ENCODE results near the gene KREMEN1. TPM values are rescaled to one million over a fixed set of nuclear protein-coding genes. Genes with fewer than 3 reads are reported as not detected.

Gene KREMEN1
- total RNA-seq, 1 experiment from 2014 or later: 2.7 TPM

DNA sequence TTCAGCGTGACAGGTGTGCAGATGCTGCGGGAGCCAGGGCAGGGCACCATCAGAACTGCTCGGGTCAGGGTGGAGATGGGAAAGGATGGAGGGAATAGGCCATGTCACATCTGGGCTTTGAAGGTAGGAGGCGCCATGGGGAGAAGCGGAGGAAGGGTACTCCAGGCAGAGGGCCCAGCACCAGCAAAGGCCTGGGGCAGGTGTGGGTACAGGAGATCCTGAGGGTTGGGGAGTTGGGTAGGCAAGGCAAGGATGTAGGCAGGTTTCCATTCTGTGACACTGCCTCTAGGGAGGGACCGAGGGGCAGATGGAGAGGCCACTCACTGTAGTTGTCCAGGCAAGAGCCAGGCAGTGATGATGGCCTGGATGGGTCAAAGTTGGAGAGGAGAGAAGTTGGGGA lies 141.4 kb downstream of the KREMEN1 start:
- no TSS peak for BruUV-seq (replicated peaks)
- POLR2A ChIA-PET (ENCODE audit: unreplicated experiment): no interaction called here
- H3K79me2 ChIP-seq (ENCODE audit: low read length): no peaks in the 10 kb centered on the region
- DNase-seq (no peak), ATAC-seq (no peak)
- H3K4me1 ChIP-seq (ENCODE audit: insufficient read depth, low read length): no peaks in the 10 kb centered on the region
- no peak overlapping the region for H2AFZ ChIP-seq (ENCODE audit: low read length)
- no peaks in the 10 kb centered on the region for H4K20me1 ChIP-seq (ENCODE audit: low read length)
- H3K36me3 ChIP-seq (ENCODE audit: low read depth, low read length): no peaks in the 10 kb centered on the region
- no peaks in the 10 kb centered on the region for H3K9me2 ChIP-seq (replicated peaks; ENCODE audit: low read length)
- CTCF ChIA-PET: no interaction called here
- H3K9me3 ChIP-seq (ENCODE audit: low read length): no peaks in the 10 kb centered on the region
- no peak overlapping the region for H3K9ac ChIP-seq (ENCODE audit: low read length)
- TF ChIP-seq EZH2phosphoT487 (IDR thresholded peaks at IDR 0.05; ENCODE audit: borderline replicate concordance, low read length) (no peak), EZH2 (IDR thresholded peaks at IDR 0.05; ENCODE audit: low read length, unreplicated experiment) (no peak)
- TF ChIP-seq, protein P1, sequence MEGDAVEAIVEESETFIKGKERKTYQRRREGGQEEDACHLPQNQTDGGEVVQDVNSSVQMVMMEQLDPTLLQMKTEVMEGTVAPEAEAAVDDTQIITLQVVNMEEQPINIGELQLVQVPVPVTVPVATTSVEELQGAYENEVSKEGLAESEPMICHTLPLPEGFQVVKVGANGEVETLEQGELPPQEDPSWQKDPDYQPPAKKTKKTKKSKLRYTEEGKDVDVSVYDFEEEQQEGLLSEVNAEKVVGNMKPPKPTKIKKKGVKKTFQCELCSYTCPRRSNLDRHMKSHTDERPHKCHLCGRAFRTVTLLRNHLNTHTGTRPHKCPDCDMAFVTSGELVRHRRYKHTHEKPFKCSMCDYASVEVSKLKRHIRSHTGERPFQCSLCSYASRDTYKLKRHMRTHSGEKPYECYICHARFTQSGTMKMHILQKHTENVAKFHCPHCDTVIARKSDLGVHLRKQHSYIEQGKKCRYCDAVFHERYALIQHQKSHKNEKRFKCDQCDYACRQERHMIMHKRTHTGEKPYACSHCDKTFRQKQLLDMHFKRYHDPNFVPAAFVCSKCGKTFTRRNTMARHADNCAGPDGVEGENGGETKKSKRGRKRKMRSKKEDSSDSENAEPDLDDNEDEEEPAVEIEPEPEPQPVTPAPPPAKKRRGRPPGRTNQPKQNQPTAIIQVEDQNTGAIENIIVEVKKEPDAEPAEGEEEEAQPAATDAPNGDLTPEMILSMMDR (conservative IDR thresholded peaks at IDR 0.05; ENCODE audit: low read depth, low read length): no peak
- intact Hi-C loops (cut with micrococcal nuclease): no loop called here
- H3K4me3 ChIP-seq (ENCODE audit: low read length): no peak overlapping the region
- H3K4me2 ChIP-seq (ENCODE audit: low read length): no peak overlapping the region
- no peak overlapping the region for H3K27ac ChIP-seq (ENCODE audit: low read length)
- no peaks in the 10 kb centered on the region for H3K27me3 ChIP-seq (ENCODE audit: low read length)
- H3F3A ChIP-seq (ENCODE audit: low read length, unreplicated experiment): no peaks in the 10 kb centered on the region

DNA sequence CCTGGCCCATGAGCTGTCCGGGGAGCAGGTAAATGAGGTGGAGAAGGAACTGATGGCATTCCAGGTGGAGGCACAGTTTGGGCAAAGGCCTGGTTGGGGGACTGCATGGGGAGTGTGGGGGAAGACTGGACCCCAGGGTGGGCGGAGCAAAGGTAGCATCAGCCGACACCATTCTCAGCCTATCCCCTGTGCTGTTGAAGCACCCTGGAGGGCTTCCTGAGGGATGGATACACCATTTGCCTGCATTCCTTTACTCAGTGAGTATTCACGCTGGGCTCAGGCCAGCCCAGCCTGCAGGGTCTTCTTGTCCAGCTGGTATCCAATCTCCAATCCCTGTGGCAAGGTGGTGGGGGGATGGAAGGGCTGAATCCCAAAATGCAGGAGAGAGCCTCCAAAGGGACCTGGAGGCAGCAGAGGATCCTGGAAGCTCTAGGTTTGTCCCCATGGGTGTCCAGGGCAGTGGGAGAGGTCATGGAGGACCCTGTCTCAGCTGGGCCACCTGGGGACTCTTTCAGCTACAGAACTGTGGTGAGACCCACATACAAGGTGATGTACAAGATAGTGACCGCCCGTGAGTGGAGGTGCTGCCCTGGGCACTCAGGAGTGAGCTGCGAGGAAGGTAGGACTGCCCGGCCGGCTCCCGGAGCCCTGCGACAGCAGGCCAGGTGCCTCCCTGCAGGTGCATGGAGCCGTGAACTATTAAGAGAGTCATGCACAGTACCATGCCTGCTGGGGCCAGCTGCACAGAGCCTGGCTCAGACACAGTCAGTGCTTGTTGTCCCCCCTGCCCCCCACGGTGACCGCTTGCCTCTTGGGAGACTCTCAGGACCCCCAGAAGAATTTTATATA lies 142.4 kb downstream of the KREMEN1 start:
- POLR2A ChIA-PET (ENCODE audit: unreplicated experiment): no interaction called here
- H3K9me2 ChIP-seq (replicated peaks; ENCODE audit: low read length): no peaks in the 10 kb centered on the region
- BruUV-seq (replicated peaks): no TSS peak
- H3K9ac ChIP-seq (ENCODE audit: low read length): no peak overlapping the region
- no peaks in the 10 kb centered on the region for H3K9me3 ChIP-seq (ENCODE audit: low read length)
- no peak for DNase-seq
- H2AFZ ChIP-seq (ENCODE audit: low read length): no peak overlapping the region
- ATAC-seq: no peak
- H3K4me1 ChIP-seq (ENCODE audit: insufficient read depth, low read length): peaks cover 4% of the 10 kb centered on the region; the same call in 1 of the 2 replicates
- no peak overlapping the region for H3K27ac ChIP-seq (ENCODE audit: low read length)
- H3F3A ChIP-seq (ENCODE audit: low read length, unreplicated experiment): no peaks in the 10 kb centered on the region
- intact Hi-C loops (cut with micrococcal nuclease): no loop called here
- H3K79me2 ChIP-seq (ENCODE audit: low read length): no peaks in the 10 kb centered on the region
- CTCF ChIA-PET: no interaction called here
- H3K4me2 ChIP-seq (ENCODE audit: low read length): no peak overlapping the region
- no peak for TF ChIP-seq EZH2phosphoT487 (IDR thresholded peaks at IDR 0.05; ENCODE audit: borderline replicate concordance, low read length)
- TF ChIP-seq, protein P1 (conservative IDR thresholded peaks at IDR 0.05; ENCODE audit: low read depth, low read length): no peak
- no peaks in the 10 kb centered on the region for H3K36me3 ChIP-seq (ENCODE audit: low read depth, low read length)
- no peak overlapping the region for H3K4me3 ChIP-seq (ENCODE audit: low read length)
- no peaks in the 10 kb centered on the region for H3K27me3 ChIP-seq (ENCODE audit: low read length)
- H4K20me1 ChIP-seq (ENCODE audit: low read length): no peaks in the 10 kb centered on the region

All from PC-3 (cell line).